ENCODE results near the gene CERS6.

Gene CERS6

DNA sequence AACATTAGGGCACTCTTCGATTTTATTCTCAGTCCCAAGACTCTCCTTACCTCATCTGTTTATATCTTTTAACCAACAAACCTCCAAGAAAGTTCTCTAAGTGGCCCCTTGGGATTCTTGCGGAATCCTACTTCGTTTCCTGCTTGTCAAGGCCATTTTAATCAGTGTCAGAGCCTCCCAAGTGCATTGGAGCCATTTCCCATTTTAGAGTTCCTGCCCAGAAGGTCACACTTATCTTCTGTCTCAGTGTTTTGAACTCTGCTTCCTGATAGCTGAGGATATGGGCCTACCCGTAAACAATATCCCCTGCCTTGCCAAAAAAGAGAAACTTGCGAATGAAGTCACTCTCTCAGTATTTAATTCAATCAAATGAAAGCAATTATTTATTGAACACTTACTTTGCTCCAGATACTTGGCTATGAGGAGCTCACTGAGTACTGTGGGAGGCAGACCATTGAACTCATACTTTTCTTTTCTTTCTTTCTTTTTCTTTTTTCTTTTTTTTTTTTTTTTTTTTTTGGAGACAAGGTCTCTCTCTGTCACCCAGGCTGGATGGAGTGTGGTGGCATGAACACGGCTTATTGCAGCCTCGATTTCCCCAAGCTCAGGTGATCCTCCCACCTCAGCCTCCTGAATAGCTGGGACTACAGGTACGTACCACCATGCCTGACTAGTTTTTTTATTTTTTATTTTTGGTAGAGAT, 340.7 kb downstream of the CERS6 start:
- TF ChIP-seq GATA2 (IDR thresholded peaks at IDR 0.05; ENCODE audit: low read depth, low read length) (no peak), GATA3 (IDR thresholded peaks at IDR 0.05; ENCODE audit: low read depth, low read length) (no peak)

GRCh38 chr2:168797286-168797655, 341.2 kb downstream of the CERS6 start:
- TF ChIP-seq GATA3 (IDR thresholded peaks at IDR 0.05; ENCODE audit: low read depth, low read length) (no peak), GATA2 (IDR thresholded peaks at IDR 0.05; ENCODE audit: low read depth, low read length) (no peak)

DNA sequence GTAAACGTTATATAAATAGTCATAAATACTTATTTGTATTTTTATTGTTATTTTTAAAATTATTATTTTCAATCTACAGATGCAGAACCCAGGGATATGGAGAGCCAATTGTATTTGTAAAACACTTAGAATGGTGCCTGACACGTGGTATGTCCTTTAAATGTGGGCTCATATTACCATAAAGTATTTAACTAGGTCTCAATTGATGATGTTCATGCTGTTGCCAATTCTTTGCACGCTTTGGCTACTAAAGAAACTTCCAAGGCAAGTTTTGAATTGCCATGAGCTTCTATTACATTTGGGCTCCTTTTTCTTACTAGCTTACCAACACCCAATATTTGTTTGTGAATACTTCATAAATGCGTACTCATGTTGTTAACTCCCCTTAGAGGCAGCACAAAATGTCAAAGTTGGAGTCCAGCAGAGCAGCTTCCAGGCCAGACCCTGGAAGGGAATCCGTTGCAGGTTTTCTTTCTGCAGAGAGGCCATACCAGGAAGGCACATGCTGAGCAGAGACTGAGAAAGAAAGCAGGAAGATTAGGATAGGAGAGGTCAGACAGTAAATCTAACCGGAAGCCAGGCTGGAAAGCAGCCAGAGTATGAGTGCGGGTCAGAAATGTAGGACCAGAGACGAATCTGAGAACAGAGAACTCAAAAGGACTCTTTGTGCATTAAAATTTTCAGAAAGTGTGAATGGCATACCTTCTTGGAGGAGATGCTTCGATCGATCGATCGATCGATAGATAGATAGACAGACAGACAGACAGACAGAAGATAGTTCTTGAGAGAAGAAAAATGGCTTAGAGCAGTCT, 342.2 kb downstream of the CERS6 start:
- no peak for TF ChIP-seq GATA2 (IDR thresholded peaks at IDR 0.05; ENCODE audit: low read depth, low read length)
- no peak for TF ChIP-seq GATA3 (IDR thresholded peaks at IDR 0.05; ENCODE audit: low read depth, low read length)

- TF ChIP-seq GATA3 (IDR thresholded peaks at IDR 0.05; ENCODE audit: low read depth, low read length): no peak
- no peak for TF ChIP-seq GATA2 (IDR thresholded peaks at IDR 0.05; ENCODE audit: low read depth, low read length)
These were observed 342.9 kb downstream of the CERS6 start for GRCh38 chr2:168798888-168799410.

- TF ChIP-seq GATA2 (IDR thresholded peaks at IDR 0.05; ENCODE audit: low read depth, low read length) (no peak), GATA3 (IDR thresholded peaks at IDR 0.05; ENCODE audit: low read depth, low read length) (no peak)
These were observed 345.4 kb downstream of the CERS6 start for GRCh38 chr2:168801471-168801870.

DNA sequence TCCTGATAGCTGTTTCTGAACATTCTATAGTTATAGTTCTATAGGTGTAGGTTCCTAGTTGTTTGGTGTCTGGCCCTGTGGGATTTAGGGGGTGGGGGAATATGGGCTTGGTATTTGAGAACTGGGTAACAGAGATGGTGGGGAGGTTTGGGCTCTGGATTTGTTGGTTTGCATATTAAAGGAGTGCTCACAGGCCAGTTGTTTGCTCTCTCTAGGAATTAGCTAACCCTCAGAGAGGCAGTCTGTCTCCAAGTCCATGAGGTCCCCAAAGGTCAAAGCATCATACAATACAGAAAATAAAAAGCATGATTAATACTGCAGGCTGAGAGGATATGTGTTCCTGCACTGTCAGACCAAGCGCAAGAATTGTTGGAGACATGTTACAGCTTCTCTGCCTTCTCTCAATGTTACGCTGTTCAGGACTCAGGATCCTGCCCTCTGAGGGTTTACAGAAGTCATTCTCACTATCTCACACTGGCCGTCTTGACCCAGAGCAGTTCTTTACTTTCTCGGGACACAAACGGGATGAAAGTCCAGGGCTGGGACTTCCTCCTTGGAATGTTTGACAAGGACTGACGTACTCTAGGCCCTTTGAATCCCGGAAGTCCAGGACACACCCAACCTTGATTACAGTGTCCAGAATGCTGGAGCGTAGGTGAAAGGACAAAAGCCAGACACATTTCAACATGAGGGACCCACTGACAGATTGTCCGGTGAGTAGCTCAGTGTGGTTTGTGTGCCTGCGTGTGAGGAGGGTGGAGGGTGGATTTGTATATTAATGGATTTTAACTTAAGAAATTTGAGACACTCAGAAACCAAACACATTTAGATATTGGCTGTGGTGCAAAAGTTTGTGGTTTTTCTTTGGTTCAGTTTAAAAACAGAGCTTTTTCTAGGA, 346.1 kb downstream of the CERS6 start, which contains the start of gene NOSTRIN:
TSS of gene NOSTRIN (plus strand) at position 677 of the 898 bp plus-strand sequence. CDS start at position 687, 10 bp downstream.
- TF ChIP-seq GATA2 (IDR thresholded peaks at IDR 0.05; ENCODE audit: low read depth, low read length) (no peak), GATA3 (IDR thresholded peaks at IDR 0.05; ENCODE audit: low read depth, low read length) (no peak)

DNA sequence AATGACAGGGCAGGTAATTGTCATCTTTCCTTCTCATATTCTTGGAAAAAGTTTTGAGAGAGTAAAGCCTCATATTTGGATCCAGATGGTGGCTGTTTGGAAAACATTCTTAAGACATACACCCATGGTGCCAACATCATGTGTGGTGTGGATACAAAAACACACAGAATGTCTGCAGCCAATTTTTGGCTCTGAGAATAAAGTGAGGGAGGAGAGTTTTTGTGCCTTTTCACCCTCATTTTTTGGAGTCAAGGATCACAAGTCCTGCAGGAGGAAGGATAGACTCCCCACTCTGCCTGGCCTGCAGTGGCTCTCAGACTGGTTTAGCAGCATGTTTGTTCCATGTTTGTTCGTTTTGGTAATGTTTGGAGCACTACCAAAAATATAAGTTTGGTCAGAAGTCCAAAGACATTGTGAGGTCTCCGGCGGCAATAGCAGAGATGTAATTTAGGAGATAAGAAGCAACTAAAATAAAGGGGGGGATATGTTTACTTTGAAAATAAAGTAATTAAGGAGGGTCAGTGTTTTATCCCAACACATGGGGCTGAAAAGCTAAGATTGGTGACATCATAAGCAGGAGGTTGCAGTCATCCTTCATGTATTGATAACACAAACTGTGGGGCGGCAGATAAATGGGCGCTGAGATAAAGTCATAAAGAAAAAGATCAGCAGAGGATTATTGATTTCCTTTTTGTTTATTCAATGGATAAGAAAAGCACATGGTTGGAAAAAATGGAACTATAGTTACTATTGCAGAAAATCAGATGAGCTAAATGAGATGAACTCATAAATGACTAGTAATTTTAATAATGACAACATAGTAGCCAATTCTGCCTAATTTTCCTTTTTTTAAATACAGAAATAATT, 347.0 kb downstream of the CERS6 start:
- TF ChIP-seq GATA3 (IDR thresholded peaks at IDR 0.05; ENCODE audit: low read depth, low read length) (no peak), GATA2 (IDR thresholded peaks at IDR 0.05; ENCODE audit: low read depth, low read length) (no peak)

- no peak for TF ChIP-seq GATA3 (IDR thresholded peaks at IDR 0.05; ENCODE audit: low read depth, low read length)
- TF ChIP-seq GATA2 (IDR thresholded peaks at IDR 0.05; ENCODE audit: low read depth, low read length): no peak
These were observed 348.1 kb downstream of the CERS6 start for GRCh38 chr2:168804214-168804613.

- TF ChIP-seq GATA3 (IDR thresholded peaks at IDR 0.05; ENCODE audit: low read depth, low read length) (no peak), GATA2 (IDR thresholded peaks at IDR 0.05; ENCODE audit: low read depth, low read length) (no peak)
These were observed 349.5 kb downstream of the CERS6 start for GRCh38 chr2:168805615-168806014.

DNA sequence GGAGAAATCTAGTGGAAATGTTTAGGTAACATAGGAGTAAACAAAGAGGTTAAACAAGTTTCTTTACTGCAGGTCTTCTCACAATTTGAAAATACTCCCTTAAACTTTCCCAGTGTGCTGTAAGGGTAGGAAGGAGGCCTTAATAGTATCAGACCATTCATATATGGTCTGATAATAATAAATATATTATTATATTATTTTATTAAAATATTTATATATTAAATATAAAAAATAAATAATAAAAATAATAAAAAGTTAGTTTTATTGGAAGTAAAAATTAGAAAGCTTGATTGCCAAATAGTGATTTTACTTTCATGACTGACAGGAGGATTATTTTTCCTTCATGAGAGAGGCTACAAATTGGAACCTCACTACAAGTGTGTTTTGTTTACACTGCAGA, 353.5 kb downstream of the CERS6 start:
- TF ChIP-seq GATA3 (IDR thresholded peaks at IDR 0.05; ENCODE audit: low read depth, low read length) (no peak), GATA2 (IDR thresholded peaks at IDR 0.05; ENCODE audit: low read depth, low read length) (no peak)

DNA sequence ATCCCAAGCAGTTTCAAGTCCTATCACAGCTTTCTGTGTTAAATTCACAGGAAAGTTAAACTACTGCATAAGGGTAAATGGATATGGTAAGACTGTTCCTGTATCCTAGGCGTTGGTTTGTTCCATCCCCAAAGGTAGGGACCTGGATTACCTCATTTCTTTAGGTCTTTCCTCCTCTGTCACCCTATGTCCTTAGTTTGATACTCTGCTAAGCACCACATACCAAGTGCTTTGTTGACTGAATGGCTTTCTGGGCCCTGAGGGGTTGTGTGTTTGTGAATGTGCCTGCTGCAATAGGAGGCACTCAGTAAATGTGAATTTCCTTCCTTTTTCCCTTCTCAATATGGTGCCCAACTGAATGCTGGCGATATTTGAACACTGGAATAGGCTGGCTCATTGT, 354.2 kb downstream of the CERS6 start:
- TF ChIP-seq GATA2 (IDR thresholded peaks at IDR 0.05; ENCODE audit: low read depth, low read length) (no peak), GATA3 (IDR thresholded peaks at IDR 0.05; ENCODE audit: low read depth, low read length) (no peak)

DNA sequence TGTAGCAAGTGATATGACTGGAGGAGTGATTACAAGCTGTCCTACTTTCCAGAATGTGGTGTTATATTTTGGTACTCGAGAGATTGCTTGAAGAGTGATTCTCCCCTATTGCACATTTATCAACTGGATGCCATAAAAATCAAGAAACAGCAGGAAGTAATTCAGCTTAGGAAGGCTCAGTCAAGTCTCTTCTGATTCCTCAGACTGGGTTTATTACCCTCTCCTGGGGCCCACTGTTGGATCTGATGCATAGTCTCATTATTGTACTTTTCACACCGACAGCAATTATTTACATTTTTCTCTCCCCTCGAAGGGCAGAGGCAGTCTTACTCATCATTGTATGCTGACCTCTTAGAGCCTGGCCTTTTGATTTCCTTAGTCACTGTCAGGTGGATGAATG, 355.6 kb downstream of the CERS6 start:
- TF ChIP-seq GATA3 (IDR thresholded peaks at IDR 0.05; ENCODE audit: low read depth, low read length) (no peak), GATA2 (IDR thresholded peaks at IDR 0.05; ENCODE audit: low read depth, low read length) (no peak)

DNA sequence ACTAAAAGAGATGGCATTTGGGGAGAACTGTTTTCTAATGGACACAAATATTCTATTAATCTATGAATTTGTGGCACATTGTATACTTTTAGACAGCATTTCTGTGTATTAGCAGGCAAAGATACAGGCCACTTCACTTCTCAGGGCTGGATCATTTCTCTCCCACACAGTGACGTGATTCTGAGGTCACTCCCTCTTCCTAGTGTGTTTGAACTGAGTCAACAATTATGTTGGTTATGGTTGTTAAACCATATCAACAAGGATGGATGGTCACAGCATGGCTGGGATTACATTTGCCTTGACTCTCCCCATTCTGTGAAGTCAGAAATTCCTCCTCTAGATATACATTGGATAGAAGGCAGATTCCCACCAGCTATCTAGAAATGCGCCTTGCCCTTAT, 358.0 kb downstream of the CERS6 start:
- TF ChIP-seq GATA2 (IDR thresholded peaks at IDR 0.05; ENCODE audit: low read depth, low read length): no peak
- no peak for TF ChIP-seq GATA3 (IDR thresholded peaks at IDR 0.05; ENCODE audit: low read depth, low read length)
